Neural cell (in vitro differentiated cells): ENCODE data around the gene LRMDA.

Experiments used
- EP300 ChIP-seq: fragments of 450-650 bp; conservative IDR thresholded peaks from 2 replicates; pipeline ENCODE4 v1.6.1; 2014; ENCODE audit warnings: antibody characterized with exemption, mild to moderate bottlenecking, moderate library complexity; ENCODE audit not compliant: poor library complexity, severe bottlenecking
- EZH2 ChIP-seq: fragments of 200-600, 300-800 bp; shearing (Covaris generic), sonication (generic); IDR thresholded peaks from 2 replicates; pipeline ENCODE4 v1.6.1; 2014; ENCODE audit warnings: antibody characterized with exemption, low read length, borderline replicate concordance, mild to moderate bottlenecking; ENCODE audit not compliant: insufficient read depth, poor library complexity, severe bottlenecking
- MXI1 ChIP-seq: fragments of 450-650 bp; conservative IDR thresholded peaks from 2 replicates; pipeline ENCODE4 v1.6.1; 2014; ENCODE audit warnings: antibody characterized with exemption, mild to moderate bottlenecking; ENCODE audit not compliant: poor library complexity, severe bottlenecking
- POLR2AphosphoS5 ChIP-seq: IDR thresholded peaks from 2 replicates; pipeline ENCODE4 v1.6.1; 2012
- TAF1 ChIP-seq: IDR thresholded peaks from 2 replicates; pipeline ENCODE4 v1.6.1; 2012; ENCODE audit warnings: low read depth
- TF ChIP-seq, protein P1 (sequence below): fragments of 450-650 bp; IDR thresholded peaks from 2 replicates; pipeline ENCODE4 v1.5.1; 2014; ENCODE audit warnings: antibody characterized with exemption, mild to moderate bottlenecking, moderate library complexity; ENCODE audit not compliant: poor library complexity, severe bottlenecking

DNA sequence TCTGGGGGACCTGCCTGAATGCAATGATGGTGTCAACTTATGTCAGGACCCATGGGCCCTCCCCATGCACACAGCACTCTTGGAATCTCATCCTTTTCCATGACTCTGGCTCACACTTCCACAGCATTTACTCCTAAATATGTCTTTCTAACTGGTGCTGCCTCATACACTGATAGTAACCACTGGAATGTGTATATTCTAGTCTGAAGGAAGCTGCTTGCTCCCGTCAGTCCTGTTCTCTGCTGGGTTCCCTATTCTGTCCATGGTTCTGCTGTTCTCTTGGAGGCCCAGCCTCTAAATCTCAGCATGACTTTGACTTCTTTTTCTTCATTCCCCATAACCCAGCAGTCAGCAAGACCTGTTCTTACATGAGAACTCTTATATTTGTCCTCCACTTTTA is 1151.1 kb downstream of the LRMDA start:
- TF ChIP-seq EZH2 (no peak), POLR2AphosphoS5 (no peak), EP300 (no peak), MXI1 (no peak), TAF1 (no peak)
- TF ChIP-seq, protein P1, sequence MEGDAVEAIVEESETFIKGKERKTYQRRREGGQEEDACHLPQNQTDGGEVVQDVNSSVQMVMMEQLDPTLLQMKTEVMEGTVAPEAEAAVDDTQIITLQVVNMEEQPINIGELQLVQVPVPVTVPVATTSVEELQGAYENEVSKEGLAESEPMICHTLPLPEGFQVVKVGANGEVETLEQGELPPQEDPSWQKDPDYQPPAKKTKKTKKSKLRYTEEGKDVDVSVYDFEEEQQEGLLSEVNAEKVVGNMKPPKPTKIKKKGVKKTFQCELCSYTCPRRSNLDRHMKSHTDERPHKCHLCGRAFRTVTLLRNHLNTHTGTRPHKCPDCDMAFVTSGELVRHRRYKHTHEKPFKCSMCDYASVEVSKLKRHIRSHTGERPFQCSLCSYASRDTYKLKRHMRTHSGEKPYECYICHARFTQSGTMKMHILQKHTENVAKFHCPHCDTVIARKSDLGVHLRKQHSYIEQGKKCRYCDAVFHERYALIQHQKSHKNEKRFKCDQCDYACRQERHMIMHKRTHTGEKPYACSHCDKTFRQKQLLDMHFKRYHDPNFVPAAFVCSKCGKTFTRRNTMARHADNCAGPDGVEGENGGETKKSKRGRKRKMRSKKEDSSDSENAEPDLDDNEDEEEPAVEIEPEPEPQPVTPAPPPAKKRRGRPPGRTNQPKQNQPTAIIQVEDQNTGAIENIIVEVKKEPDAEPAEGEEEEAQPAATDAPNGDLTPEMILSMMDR: no peak
